H1 (cell line): ENCODE results near the gene VCX2. TPM values are rescaled to one million over a fixed set of nuclear protein-coding genes. Genes with fewer than 3 reads are reported as not detected.

Experiments used
- CTCF ChIA-PET: fragments of 300-600 bp; sonication (Branson Sonifier 250); formaldehyde crosslinking; loops from one replicate; lab custom pipeline; 2021; ENCODE audit not compliant: partially characterized antibody; lab: Charles Lee
- POLR2A ChIA-PET: fragments of 300-600 bp; sonication (Branson Sonifier 250); formaldehyde crosslinking; loops from one replicate; lab custom pipeline; 2021; ENCODE audit warnings: inconsistent platforms; ENCODE audit not compliant: partially characterized antibody; lab: Charles Lee
- DNase-seq, 2 experiments: peaks; one replicate each; pipeline versions ENCODE4 v3.0.0 to v3.0.0-alpha.2; 2010 to 2022; ENCODE audit warnings: low spot score in 2 of 2, low read depth in 1 of 2, mixed read lengths in 1 of 2
- FAIRE-seq: peaks from 2 replicates; lab custom pipeline; 2011; peaks lifted over from hg19 to GRCh38; lab: Jason Lieb, UNC
- H2AFZ ChIP-seq: 2 replicates; pipeline ENCODE4 v1.8.1; 2012; ENCODE audit warnings: low read length, inconsistent platforms
- H2AK5ac ChIP-seq: 2 replicates; pipeline ENCODE4 v1.6.1; 2013; ENCODE audit warnings: low read depth, low read length
- H2BK120ac ChIP-seq: replicated peaks from 2 replicates; pipeline ENCODE3; 2013; ENCODE audit warnings: low read depth, low read length, inconsistent platforms
- H2BK12ac ChIP-seq: 2 replicates; pipeline ENCODE4 v1.6.1; 2013; ENCODE audit warnings: low read depth, low read length
- H2BK15ac ChIP-seq: 2 replicates; pipeline ENCODE4 v1.6.1; 2013; ENCODE audit warnings: low read length
- H2BK20ac ChIP-seq: 2 replicates; pipeline ENCODE4 v1.6.1; 2013; ENCODE audit warnings: low read length
- H2BK5ac ChIP-seq: 2 replicates; pipeline ENCODE4 v1.6.1; 2013; ENCODE audit warnings: low read depth, low read length
- H3K14ac ChIP-seq: 2 replicates; pipeline ENCODE4 v1.6.1; 2013; ENCODE audit warnings: inconsistent platforms; ENCODE audit not compliant: insufficient read length
- H3K18ac ChIP-seq: 2 replicates; pipeline ENCODE4 v1.6.1; 2013; ENCODE audit warnings: low read length; ENCODE audit errors: extremely low read depth
- H3K23ac ChIP-seq: 2 replicates; pipeline ENCODE4 v1.6.1; 2013; ENCODE audit warnings: inconsistent platforms; ENCODE audit not compliant: insufficient read length
- H3K23me2 ChIP-seq: 2 replicates; pipeline ENCODE4 v1.6.1; 2013; ENCODE audit warnings: low read depth, low read length
- H3K27ac ChIP-seq: 2 replicates; pipeline ENCODE4 v1.6.1; 2011; ENCODE audit warnings: low read depth, low read length, inconsistent platforms
- H3K27me3 ChIP-seq, 4 experiments: replicated peaks in 1 of 4; 1 replicate in 1 of 4; 2 replicates in 3 of 4; pipeline versions ENCODE4 v1.6.1 to v1.8.1; 2011 to 2013; ENCODE audit warnings: low read length in 3 of 4, mild to moderate bottlenecking in 3 of 4, inconsistent platforms in 2 of 4, mixed read lengths in 2 of 4, moderate library complexity in 1 of 4; ENCODE audit not compliant: control insufficient read depth in 3 of 4, insufficient read depth in 3 of 4; ENCODE audit errors: extremely low read depth in 1 of 4
- H3K36me3 ChIP-seq, 4 experiments: 2 replicates each; pipeline versions ENCODE4 v1.6.1 to v1.8.1; 2011 to 2013; ENCODE audit warnings: mild to moderate bottlenecking in 4 of 4, low read length in 3 of 4, moderate library complexity in 2 of 4, control low read depth in 1 of 4, inconsistent platforms in 1 of 4; ENCODE audit not compliant: insufficient read depth in 4 of 4, control insufficient read depth in 2 of 4
- H3K4ac ChIP-seq: replicated peaks from 2 replicates; pipeline ENCODE3; 2013; ENCODE audit warnings: low read length, low read depth, mixed read lengths, inconsistent platforms; ENCODE audit not compliant: insufficient read length
- H3K4me1 ChIP-seq, 4 experiments: replicated peaks in 1 of 4; 1 replicate in 1 of 4; 2 replicates in 3 of 4; pipeline versions ENCODE4 v1.6.1 to v1.8.1; 2011 to 2013; ENCODE audit warnings: low read length in 3 of 4, inconsistent platforms in 2 of 4, mixed read lengths in 1 of 4; ENCODE audit not compliant: insufficient read depth in 4 of 4, control insufficient read depth in 3 of 4
- H3K4me2 ChIP-seq, 2 experiments: 2 replicates each; pipeline versions ENCODE4 v1.6.1 to v1.8.1; 2011 to 2013; ENCODE audit warnings: low read depth in 2 of 2, low read length in 2 of 2, control low read depth in 1 of 2, inconsistent platforms in 1 of 2, mild to moderate bottlenecking in 1 of 2; ENCODE audit not compliant: insufficient read depth in 1 of 2
- H3K4me3 ChIP-seq, 4 experiments: fragments of 200-600, 300-600 bp in 1 of 4; sonication (generic), shearing (Covaris generic), sonication (Bioruptor Twin) in 1 of 4; 2 replicates each; pipeline versions ENCODE4 v1.5.1 to v1.8.1; 2011 to 2016; ENCODE audit warnings: low read length in 4 of 4, low read depth in 3 of 4, control low read depth in 2 of 4, inconsistent platforms in 2 of 4, mild to moderate bottlenecking in 2 of 4, mixed read lengths in 1 of 4, moderate library complexity in 1 of 4; ENCODE audit not compliant: insufficient read depth in 2 of 4; ENCODE audit errors: extremely low read depth in 1 of 4
- H3K56ac ChIP-seq: replicated peaks from 2 replicates; pipeline ENCODE3; 2013; ENCODE audit warnings: low read depth, mild to moderate bottlenecking, mixed read lengths, low read length, inconsistent platforms; ENCODE audit not compliant: insufficient read length
- H3K79me1 ChIP-seq: 2 replicates; pipeline ENCODE4 v1.6.1; 2013; ENCODE audit warnings: low read depth, low read length, control low read depth
- H3K79me2 ChIP-seq, 2 experiments: 2 replicates each; pipeline versions ENCODE4 v1.6.1 to v1.8.1; 2012 to 2013; ENCODE audit warnings: low read length in 2 of 2, mild to moderate bottlenecking in 2 of 2, inconsistent platforms in 1 of 2; ENCODE audit not compliant: insufficient read depth in 2 of 2, control insufficient read depth in 1 of 2
- H3K9ac ChIP-seq, 4 experiments: replicated peaks in 1 of 4; 1 replicate in 1 of 4; 2 replicates in 3 of 4; pipeline versions ENCODE4 v1.6.1 to v1.8.1; 2011 to 2013; ENCODE audit warnings: low read depth in 3 of 4, low read length in 3 of 4, control low read depth in 2 of 4, mild to moderate bottlenecking in 2 of 4, moderate library complexity in 2 of 4, inconsistent platforms in 1 of 4; ENCODE audit errors: extremely low read depth in 1 of 4
- H3K9me3 ChIP-seq, 2 experiments: 2 replicates each; pipeline versions ENCODE4 v1.6.1 to v1.8.1; 2012 to 2013; ENCODE audit warnings: mild to moderate bottlenecking in 2 of 2, moderate library complexity in 2 of 2, control low read depth in 1 of 2, inconsistent platforms in 1 of 2, low read depth in 1 of 2, low read length in 1 of 2, mixed read lengths in 1 of 2; ENCODE audit not compliant: insufficient read depth in 2 of 2
- H4K20me1 ChIP-seq, 2 experiments: replicated peaks in 1 of 2; 2 replicates each; pipeline versions ENCODE3 to v1.8.1; 2011 to 2013; ENCODE audit warnings: inconsistent platforms in 2 of 2, low read length in 2 of 2, mild to moderate bottlenecking in 1 of 2; ENCODE audit not compliant: insufficient read depth in 2 of 2, control insufficient read depth in 1 of 2
- H4K5ac ChIP-seq: 2 replicates; pipeline ENCODE4 v1.6.1; 2013; ENCODE audit warnings: low read length, low read depth, mixed read lengths, inconsistent platforms; ENCODE audit not compliant: insufficient read length
- H4K8ac ChIP-seq: 2 replicates; pipeline ENCODE4 v1.8.0; 2013; ENCODE audit warnings: mild to moderate bottlenecking, moderate library complexity, low read length, inconsistent platforms; ENCODE audit not compliant: insufficient read depth; ENCODE audit errors: extremely low read depth
- H4K91ac ChIP-seq: replicated peaks from 2 replicates; pipeline ENCODE3; 2013; ENCODE audit warnings: low read length, mixed read lengths, inconsistent platforms; ENCODE audit not compliant: insufficient read length
- BRCA1 ChIP-seq: IDR thresholded peaks from 2 replicates; pipeline ENCODE4 v1.6.1; 2012; ENCODE audit warnings: low read depth, low read length, improper control_type of control experiment
- CHD1 ChIP-seq: IDR thresholded peaks from 2 replicates; pipeline ENCODE4 v1.6.1; 2012; ENCODE audit warnings: low read depth, low read length, improper control_type of control experiment
- CREB1 ChIP-seq: IDR thresholded peaks from 2 replicates; pipeline ENCODE4 v1.6.1; 2012; ENCODE audit warnings: inconsistent platforms
- KDM1A ChIP-seq: fragments of 200-600, 300-600 bp; sonication (generic); IDR thresholded peaks from 2 replicates; pipeline ENCODE4 v1.7.1; 2016; ENCODE audit warnings: mild to moderate bottlenecking, low read length, borderline replicate concordance
- POLR2A ChIP-seq, 2 experiments: IDR thresholded peaks; 1 replicate in 1 of 2; 2 replicates in 1 of 2; pipeline ENCODE4 v1.6.1; 2011; ENCODE audit warnings: low read depth in 2 of 2, low read length in 2 of 2, mild to moderate bottlenecking in 2 of 2; ENCODE audit errors: control extremely low read depth in 1 of 2
- POU5F1 ChIP-seq: IDR thresholded peaks from 2 replicates; pipeline ENCODE4 v1.6.1; 2011; ENCODE audit warnings: low read depth, mild to moderate bottlenecking, low read length, moderate library complexity
- RNF2 ChIP-seq: fragments of 200-900, 300-1000 bp; sonication (generic); IDR thresholded peaks from 2 replicates; pipeline ENCODE4 v1.7.1; 2016; ENCODE audit warnings: borderline replicate concordance, low read depth, mild to moderate bottlenecking, antibody characterized with exemption, low read length; ENCODE audit not compliant: poor library complexity, severe bottlenecking; ENCODE audit errors: missing control alignments
- TBP ChIP-seq: IDR thresholded peaks from 2 replicates; pipeline ENCODE4 v1.6.1; 2011; ENCODE audit warnings: low read depth, low read length, improper control_type of control experiment
- YY1 ChIP-seq: IDR thresholded peaks from 2 replicates; pipeline ENCODE4 v1.6.1; 2011; ENCODE audit warnings: low read depth, mild to moderate bottlenecking, low read length
- WGBS, 2 experiments: shearing (Covaris generic) in 1 of 2; methylation state at CpG; one replicate each; pipeline versions ENCODE4 v1.1.6 to v1.1.7; 2013 to 2015; ENCODE audit warnings: low lambda C conversion rate in 2 of 2, mixed read lengths in 2 of 2, inconsistent platforms in 1 of 2, low coverage in 1 of 2, missing lambda C conversion rate in 1 of 2; ENCODE audit not compliant: insufficient replicate concordance in 2 of 2, insufficient coverage in 1 of 2, insufficient read length in 1 of 2; ENCODE audit errors: extremely low coverage in 1 of 2, missing lambda C conversion rate in 1 of 2; 5-methylcytosine and 5-hydroxymethylcytosine counted together
- polyA plus RNA-seq, 7 experiments: library from polyadenylated mRNA; depleted of rRNA in 3 of 7; stranded (reverse) in 5 of 7; unstranded in 2 of 7; fragments of >200 nt in 5 of 7; fragments of 200-250 nt in 2 of 7; gene quantifications; 1 replicate in 5 of 7; 2 replicates in 1 of 7; 4 replicates in 1 of 7; pipeline versions ENCODE4 v1.2.1 to v1.2.3, GENCODE V29; 2011 to 2013; ENCODE audit warnings: missing spikeins in 2 of 7, mixed read lengths in 2 of 7
- total RNA-seq: library from RNA; stranded (reverse); fragmentation: NEBNext Ultra II Directional; extraction: Animal tissue kit (Norgen Biotek cat#: 25700); gene quantifications from 2 replicates; pipeline ENCODE4 v1.2.1, GENCODE V29; 2021

VCX2 gene
- total and polyA plus RNA-seq, 2 of the 8 experiments (the other 6 are each of a cell fraction or from before 2014, with no cell fraction given): not detected

DNA sequence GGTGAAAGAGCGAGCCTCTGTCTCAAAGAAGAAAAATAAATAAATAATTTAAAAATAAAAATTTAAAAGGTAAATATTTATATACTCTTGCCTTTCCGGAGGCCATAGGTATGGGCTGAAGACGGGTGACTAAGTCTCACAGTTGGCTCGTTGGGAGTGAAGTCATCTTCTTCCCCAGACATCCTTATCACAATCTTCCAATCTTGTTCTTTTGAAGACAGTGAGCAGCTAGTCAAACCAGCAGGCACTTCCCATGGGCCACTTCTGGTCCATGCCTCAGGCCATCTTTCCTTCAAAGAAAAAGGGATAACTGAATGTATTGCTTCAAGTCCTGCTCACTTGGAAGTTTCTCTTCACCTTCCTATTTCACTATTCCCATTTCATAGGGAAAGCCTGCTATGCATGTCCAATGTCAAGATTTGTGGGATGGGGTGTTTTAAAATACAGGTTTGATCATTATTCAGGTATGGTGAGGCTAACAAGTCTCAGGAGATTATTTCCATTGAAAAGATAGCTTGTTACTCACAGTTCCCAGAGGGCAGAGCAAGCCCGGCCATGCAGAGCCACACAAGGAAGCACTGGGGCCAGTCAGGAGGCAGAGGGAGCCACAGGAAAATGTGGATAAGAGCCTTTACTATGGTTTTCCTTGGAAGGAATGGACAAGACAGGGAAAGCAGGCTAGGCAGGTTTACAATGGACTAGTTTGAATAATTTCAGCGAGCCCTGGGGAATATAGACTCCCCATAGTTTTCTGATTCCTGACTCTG lies 33.3 kb upstream of the VCX2 start:
- H4K5ac ChIP-seq: no peak overlapping the region
- H3K36me3 ChIP-seq: no peaks in the 10 kb centered on the region
- H3K56ac ChIP-seq: no peak overlapping the region
- H3K18ac ChIP-seq: no peak overlapping the region
- no peak overlapping the region for H2BK120ac ChIP-seq
- no peak overlapping the region for H3K14ac ChIP-seq
- no peak for DNase-seq
- ChIA-PET POLR2A (no interaction called here), CTCF (interaction anchor here (0.6 kb wide), 1 partner anchor 30 kb away, joined by 4 read pairs; no protein-coding TSS in a partner anchor)
- H4K20me1 ChIP-seq: no peaks in the 10 kb centered on the region
- no peak overlapping the region for H3K4me2 ChIP-seq
- no peak overlapping the region for H2BK5ac ChIP-seq
- no peak overlapping the region for H3K27ac ChIP-seq
- H3K27me3 ChIP-seq: no peaks in the 10 kb centered on the region
- no peak overlapping the region for H2AFZ ChIP-seq
- H2BK15ac ChIP-seq: no peak overlapping the region
- H2BK12ac ChIP-seq: no peak overlapping the region
- no peak overlapping the region for H4K91ac ChIP-seq
- no peaks in the 10 kb centered on the region for H3K79me2 ChIP-seq
- FAIRE-seq: no peak
- no peaks in the 10 kb centered on the region for H3K4me1 ChIP-seq
- no peak overlapping the region for H4K8ac ChIP-seq
- no peak overlapping the region for H3K9ac ChIP-seq
- no peak overlapping the region for H3K23ac ChIP-seq
- no peak overlapping the region for H2BK20ac ChIP-seq
- no peak overlapping the region for H3K4me3 ChIP-seq
- no peak overlapping the region for H3K4ac ChIP-seq
- no peaks in the 10 kb centered on the region for H3K79me1 ChIP-seq
- H3K9me3 ChIP-seq: no peaks in the 10 kb centered on the region
- WGBS, 2 experiments: 73% methylated on average over 5 of the region's 6 CpGs; no CpG with 5 or more reads in 1 of the 2 experiments
- no peak for TF ChIP-seq CHD1
- TF ChIP-seq YY1: no peak
- no peak for TF ChIP-seq RNF2
- TF ChIP-seq POLR2A (IDR thresholded peaks at IDR 0.05; ENCODE audit: control extremely low read depth in 1 of 2, low read depth in 2 of 2, low read length in 2 of 2): no peak
- no peak for TF ChIP-seq POU5F1
- TF ChIP-seq TBP: no peak
- TF ChIP-seq BRCA1: no peak
- TF ChIP-seq KDM1A: no peak
- no peak for TF ChIP-seq CREB1
- no peak overlapping the region for H2AK5ac ChIP-seq
- no peaks in the 10 kb centered on the region; the same call in 1 of the 2 replicates for H3K23me2 ChIP-seq
